GM06990 (cell line): Measurements from ENCODE around the gene NKAIN4.

Experiments
- DNase-seq: peaks from one replicate; pipeline ENCODE4 v3.0.0-alpha.2; 2011; ENCODE audit not compliant: insufficient read length; ENCODE audit errors: extremely low read depth
- H3K27me3 ChIP-seq: replicated peaks from 2 replicates; pipeline ENCODE4 v1.6.0; 2011; ENCODE audit warnings: low read length; ENCODE audit not compliant: control insufficient read depth, insufficient read depth
- H3K36me3 ChIP-seq: 2 replicates; pipeline ENCODE4 v1.5.1; 2011; ENCODE audit warnings: low read length; ENCODE audit not compliant: control insufficient read depth, insufficient read depth
- H3K4me3 ChIP-seq: replicated peaks from 2 replicates; pipeline ENCODE4 v1.5.1; 2011; ENCODE audit warnings: low read depth, mild to moderate bottlenecking, control low read depth, low read length
- CTCF ChIP-seq: IDR thresholded peaks from 2 replicates; pipeline ENCODE4 v1.5.1; 2011; ENCODE audit warnings: low read length, control low read depth, mild to moderate bottlenecking, inconsistent platforms; ENCODE audit not compliant: insufficient read depth, poor library complexity, severe bottlenecking

NKAIN4 gene

DNA sequence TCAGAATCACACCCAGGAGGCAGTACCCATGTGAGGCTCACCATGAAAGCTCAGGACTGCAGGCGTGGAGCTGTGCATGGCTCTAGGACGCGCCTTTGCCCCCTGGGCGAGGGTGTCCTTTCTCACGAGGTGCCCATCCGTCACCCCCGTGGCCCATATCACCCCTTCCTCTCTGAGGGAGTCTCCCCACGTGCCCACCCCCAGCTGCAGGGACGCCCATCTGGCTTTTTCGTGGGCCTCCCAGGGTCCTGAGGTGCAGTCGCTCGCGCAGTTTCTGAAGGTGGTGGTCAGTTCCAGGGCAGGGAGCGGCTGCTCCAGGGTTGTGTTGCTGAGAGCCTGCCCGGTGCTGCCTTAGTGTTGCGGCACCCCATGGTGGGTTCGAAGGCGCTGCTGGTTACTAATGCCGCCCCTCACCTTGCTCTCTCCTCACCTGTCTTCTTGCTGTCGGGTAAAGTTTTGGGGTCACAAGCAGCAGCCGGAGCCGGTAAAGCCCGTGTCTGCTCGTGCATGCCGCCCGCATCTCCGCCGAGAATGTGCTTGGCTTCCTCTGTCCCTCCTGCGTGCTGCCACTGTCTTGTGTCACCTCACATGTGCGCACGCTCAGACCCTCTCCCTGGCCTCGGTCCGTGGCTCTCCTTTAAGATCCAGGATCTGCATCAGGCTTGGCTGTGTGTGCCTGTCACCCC is 29.3 kb upstream of the NKAIN4 start:
- Histone ChIP-seq H3K27me3 (no peaks in the 10 kb centered on the region), H3K4me3 (no peak overlapping the region), H3K36me3 (peaks cover 33% of the 10 kb centered on the region)
- no peak for TF ChIP-seq CTCF
- DNase-seq: no peak

- Histone ChIP-seq H3K36me3 (peaks cover 32% of the 10 kb centered on the region), H3K27me3 (no peaks in the 10 kb centered on the region), H3K4me3 (no peak overlapping the region)
- DNase-seq: no peak
- TF ChIP-seq CTCF: no peak
These were observed 28.7 kb upstream of the NKAIN4 start for GRCh38 chr20:63282946-63283345.

- Histone ChIP-seq H3K4me3 (no peak overlapping the region), H3K36me3 (peaks cover 38% of the 10 kb centered on the region), H3K27me3 (no peaks in the 10 kb centered on the region)
- TF ChIP-seq CTCF: no peak
- no peak for DNase-seq
These were observed 27.7 kb upstream of the NKAIN4 start for GRCh38 chr20:63281742-63282665.

GRCh38 chr20:63280929-63281545 is 26.8 kb upstream of the NKAIN4 start:
- H3K4me3 ChIP-seq: no peak overlapping the region
- TF ChIP-seq CTCF: peak; percentile 39
- no peak for DNase-seq
- H3K36me3 ChIP-seq: peaks cover 41% of the 10 kb centered on the region
- no peaks in the 10 kb centered on the region for H3K27me3 ChIP-seq

GRCh38 chr20:63280371-63280770 is 26.1 kb upstream of the NKAIN4 start:
- DNase-seq: no peak
- no peak overlapping the region for H3K4me3 ChIP-seq
- peaks cover 38% of the 10 kb centered on the region for H3K36me3 ChIP-seq
- TF ChIP-seq CTCF: no peak
- no peaks in the 10 kb centered on the region for H3K27me3 ChIP-seq
